B cell (primary cell): ENCODE results near the gene LRP5.

Experiments
- CTCF ChIP-seq: fragments of 200-600 bp; IDR thresholded peaks from one replicate; pipeline ENCODE4 v1.8.0; 2022; ENCODE audit warnings: antibody characterized with exemption, mild to moderate bottlenecking
- EZH2 ChIP-seq: IDR thresholded peaks from 2 replicates; pipeline ENCODE4 v1.6.1; 2012; ENCODE audit warnings: borderline replicate concordance, low read depth, mild to moderate bottlenecking, moderate library complexity, low read length; ENCODE audit not compliant: insufficient read depth, poor library complexity, severe bottlenecking

DNA sequence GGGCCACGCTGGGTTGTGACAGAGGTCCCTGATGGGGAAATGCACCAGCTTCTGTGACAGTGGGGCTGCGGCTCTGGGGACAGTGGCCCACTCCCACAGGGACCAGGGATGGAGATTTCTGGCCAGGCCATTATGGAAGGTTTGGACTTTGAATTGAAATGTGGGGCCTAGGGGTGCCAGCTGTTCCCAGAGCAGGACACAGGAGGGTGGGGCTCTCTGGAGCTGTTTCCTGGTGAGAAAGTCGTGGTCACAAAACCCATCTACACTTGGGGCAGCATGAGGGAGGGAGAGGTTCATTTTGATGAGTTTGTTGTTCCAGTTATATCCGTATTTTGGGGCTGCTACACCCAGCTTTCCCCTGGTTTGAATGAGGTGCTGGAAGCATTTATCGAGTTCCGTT is 52.2 kb downstream of the LRP5 start:
- TF ChIP-seq CTCF (no peak), EZH2 (no peak)
